Activated CD8-positive, alpha-beta memory T cell treated with anti-CD3 and anti-CD28 coated beads, Interleukin-2, amount 50 U/mL, for 48 hours (primary cell): ENCODE data around the gene OPRM1.
A peak's percentile ranks its signal among the peaks of the same experiment; 100 is the strongest.
"Not testable (repeated sequence)": the region's sequence is repeated elsewhere in the genome, so short reads cannot be mapped to it uniquely, and the experiment has no call there.

Source experiments
- DNase-seq: peaks from one replicate; pipeline ENCODE4 v3.0.0-alpha.2; 2020

The OPRM1 gene

GRCh38 chr6:154039231-154039842, at the start of gene OPRM1:
Gene OPRM1 (plus strand): TSS chr6:154039240. CDS start chr6:154039545, 305 bp downstream.
- DNase-seq, result peak; percentile 71

- no peak for DNase-seq
Measured at GRCh38 chr6:153989989-153990388, 49.1 kb upstream of the OPRM1 start.

- DNase-seq, result no peak
Measured at GRCh38 chr6:153994004-153994403, 45.0 kb upstream of the OPRM1 start.

GRCh38 chr6:153994811-153995210, 44.2 kb upstream of the OPRM1 start:
- no peak for DNase-seq

GRCh38 chr6:153997221-153997620, 41.8 kb upstream of the OPRM1 start:
- DNase-seq, result no peak

- no peak for DNase-seq
Measured at GRCh38 chr6:154001494-154002285, 37.4 kb upstream of the OPRM1 start.

GRCh38 chr6:154002894-154003293, 36.1 kb upstream of the OPRM1 start:
- no peak for DNase-seq

- DNase-seq, result no peak
Measured at GRCh38 chr6:154010371-154010770, 28.7 kb upstream of the OPRM1 start.

- no peak for DNase-seq
Measured at GRCh38 chr6:154012852-154013251, 26.2 kb upstream of the OPRM1 start.

GRCh38 chr6:154017786-154018185, 21.3 kb upstream of the OPRM1 start:
- DNase-seq, result no peak

- DNase-seq, result no peak
Measured at GRCh38 chr6:154030646-154031045, 8.4 kb upstream of the OPRM1 start.

- no peak for DNase-seq
Measured at GRCh38 chr6:154041001-154041400, 2.0 kb downstream of the OPRM1 start.

- DNase-seq, result no peak
Measured at GRCh38 chr6:154053141-154053540, 14.1 kb downstream of the OPRM1 start.

GRCh38 chr6:154056536-154056935, 17.5 kb downstream of the OPRM1 start:
- no peak for DNase-seq

GRCh38 chr6:154057098-154057497, 18.1 kb downstream of the OPRM1 start:
- DNase-seq, result no peak

- no peak for DNase-seq
Measured at GRCh38 chr6:154058963-154059680, 20.1 kb downstream of the OPRM1 start.

- DNase-seq, result no peak
Measured at GRCh38 chr6:154060076-154060475, 21.0 kb downstream of the OPRM1 start.

GRCh38 chr6:154070041-154070440, 31.0 kb downstream of the OPRM1 start:
- DNase-seq, result no peak

GRCh38 chr6:154070657-154071056, 31.6 kb downstream of the OPRM1 start:
- DNase-seq, result no peak

- DNase-seq, result no peak
Measured at GRCh38 chr6:154071236-154071635, 32.2 kb downstream of the OPRM1 start.

GRCh38 chr6:154071711-154072110, 32.7 kb downstream of the OPRM1 start:
- no peak for DNase-seq

GRCh38 chr6:154078596-154078995, 39.6 kb downstream of the OPRM1 start:
- not testable (repeated sequence) for DNase-seq

GRCh38 chr6:154080461-154081189, 41.6 kb downstream of the OPRM1 start:
- DNase-seq, result no peak
